Loucy (cell line): Measurements from ENCODE around the gene ZCCHC14.

ENCODE experiments used
- CTCF ChIP-seq: fragments of 200-600 bp; sonication (generic); conservative IDR thresholded peaks from 2 replicates; pipeline ENCODE4 v1.5.1; 2014; ENCODE audit warnings: mild to moderate bottlenecking, antibody characterized with exemption, low read length
- EZH2phosphoT487 ChIP-seq: fragments of 200-600 bp; IDR thresholded peaks from 2 replicates; pipeline ENCODE4 v1.6.1; 2018; ENCODE audit warnings: antibody characterized with exemption, mild to moderate bottlenecking, moderate library complexity, borderline replicate concordance

- no peak for TF ChIP-seq CTCF
- TF ChIP-seq EZH2phosphoT487, result no peak
Observed at GRCh38 chr16:87506423-87507350, 13.9 kb upstream of the ZCCHC14 start.
